DOHH2 (cell line): ENCODE measurements around the gene ZFAND2B.

Experiments
- EZH2phosphoT487 ChIP-seq: fragments of 200-600 bp; sonication (generic); IDR thresholded peaks from 2 replicates; pipeline ENCODE4 v1.6.1; 2017; ENCODE audit warnings: borderline replicate concordance, mild to moderate bottlenecking, antibody characterized with exemption, low read length, moderate library complexity, mixed read lengths
- TF ChIP-seq, protein P1 (sequence below): fragments of 200-600 bp; sonication (generic); IDR thresholded peaks from one replicate; pipeline ENCODE4 v1.5.1; 2014; ENCODE audit warnings: antibody characterized with exemption, mild to moderate bottlenecking, low read depth, low read length; ENCODE audit not compliant: poor library complexity, severe bottlenecking

DNA sequence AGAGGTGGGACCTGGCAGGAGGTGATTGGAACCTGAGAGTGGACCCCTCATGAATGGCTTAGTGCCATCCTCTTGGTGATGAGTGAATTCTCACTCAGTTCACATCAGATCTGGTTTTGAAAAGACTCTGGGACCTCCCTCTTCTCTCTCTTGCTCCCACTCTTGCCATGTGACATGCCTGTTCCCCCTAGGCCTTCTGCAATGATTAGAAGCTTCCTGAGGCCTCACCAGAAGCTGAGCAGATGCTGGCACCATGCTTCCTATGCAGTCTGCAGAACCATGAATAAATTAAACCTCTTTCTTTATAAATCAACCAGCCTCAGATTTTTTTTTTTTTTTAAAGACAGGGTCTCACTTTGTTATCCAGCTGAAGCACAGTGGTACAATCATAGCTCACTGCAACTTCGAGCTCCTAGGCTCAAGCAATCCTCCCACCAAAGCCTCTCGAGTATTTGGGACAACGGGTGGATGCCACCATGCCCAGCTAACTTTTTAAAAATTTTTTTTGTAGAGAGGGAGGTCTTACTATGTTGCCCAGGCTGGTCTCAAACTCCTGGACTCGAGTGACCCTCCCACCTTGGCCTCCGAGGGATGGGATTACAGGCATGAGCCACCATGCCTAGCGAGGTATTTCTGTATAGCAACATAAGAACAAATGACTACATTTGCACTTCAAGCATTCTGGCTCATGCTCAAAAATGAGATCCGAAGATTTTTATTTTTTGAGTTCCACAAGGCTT is 2.0 kb upstream of the ZFAND2B start:
- TF ChIP-seq, protein P1, sequence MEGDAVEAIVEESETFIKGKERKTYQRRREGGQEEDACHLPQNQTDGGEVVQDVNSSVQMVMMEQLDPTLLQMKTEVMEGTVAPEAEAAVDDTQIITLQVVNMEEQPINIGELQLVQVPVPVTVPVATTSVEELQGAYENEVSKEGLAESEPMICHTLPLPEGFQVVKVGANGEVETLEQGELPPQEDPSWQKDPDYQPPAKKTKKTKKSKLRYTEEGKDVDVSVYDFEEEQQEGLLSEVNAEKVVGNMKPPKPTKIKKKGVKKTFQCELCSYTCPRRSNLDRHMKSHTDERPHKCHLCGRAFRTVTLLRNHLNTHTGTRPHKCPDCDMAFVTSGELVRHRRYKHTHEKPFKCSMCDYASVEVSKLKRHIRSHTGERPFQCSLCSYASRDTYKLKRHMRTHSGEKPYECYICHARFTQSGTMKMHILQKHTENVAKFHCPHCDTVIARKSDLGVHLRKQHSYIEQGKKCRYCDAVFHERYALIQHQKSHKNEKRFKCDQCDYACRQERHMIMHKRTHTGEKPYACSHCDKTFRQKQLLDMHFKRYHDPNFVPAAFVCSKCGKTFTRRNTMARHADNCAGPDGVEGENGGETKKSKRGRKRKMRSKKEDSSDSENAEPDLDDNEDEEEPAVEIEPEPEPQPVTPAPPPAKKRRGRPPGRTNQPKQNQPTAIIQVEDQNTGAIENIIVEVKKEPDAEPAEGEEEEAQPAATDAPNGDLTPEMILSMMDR, result no peak
- TF ChIP-seq EZH2phosphoT487, result no peak
